Mesenchymal stem cell (in vitro differentiated cells and primary cell): ENCODE data around the gene SSX4B.
"Not testable (repeated sequence)": the region's sequence is repeated elsewhere in the genome, so short reads cannot be mapped to it uniquely, and the experiment has no call there.

ENCODE experiments used
- DNase-seq: peaks from one replicate; pipeline ENCODE4 v3.0.0-alpha.2; 2013
- H2AFZ ChIP-seq: one replicate; pipeline ENCODE4 v1.6.1; 2013; ENCODE audit warnings: low read depth, mild to moderate bottlenecking, control low read depth, inconsistent platforms, low read length, moderate library complexity
- H2AK5ac ChIP-seq: 2 replicates; pipeline ENCODE4 v1.6.1; 2013; ENCODE audit warnings: low read length, moderate library complexity, mild to moderate bottlenecking, inconsistent platforms; ENCODE audit not compliant: severe bottlenecking
- H2BK120ac ChIP-seq: one replicate; pipeline ENCODE4 v1.6.1; 2013; ENCODE audit warnings: low read depth, mild to moderate bottlenecking, inconsistent platforms, low read length, moderate library complexity
- H2BK12ac ChIP-seq, 2 experiments: one replicate each; pipeline ENCODE4 v1.6.1; 2013; ENCODE audit warnings: inconsistent platforms in 2 of 2, low read length in 2 of 2, mild to moderate bottlenecking in 2 of 2, moderate library complexity in 2 of 2, control low read depth in 1 of 2
- H2BK15ac ChIP-seq: one replicate; pipeline ENCODE4 v1.6.1; 2013; ENCODE audit warnings: mild to moderate bottlenecking, low read depth, inconsistent platforms; ENCODE audit not compliant: poor library complexity, severe bottlenecking
- H2BK5ac ChIP-seq: 2 replicates; pipeline ENCODE4 v1.6.1; 2013; ENCODE audit warnings: low read depth, mild to moderate bottlenecking, low read length, control low read depth, inconsistent platforms; ENCODE audit not compliant: poor library complexity, severe bottlenecking
- H3K14ac ChIP-seq, 2 experiments: one replicate each; pipeline ENCODE4 v1.6.1; 2013; ENCODE audit warnings: inconsistent platforms in 2 of 2, low read length in 2 of 2, control low read depth in 1 of 2, mild to moderate bottlenecking in 1 of 2, moderate library complexity in 1 of 2
- H3K18ac ChIP-seq, 2 experiments: one replicate each; pipeline ENCODE4 v1.6.1; 2013; ENCODE audit warnings: inconsistent platforms in 2 of 2, low read length in 2 of 2, control low read depth in 1 of 2, low read depth in 1 of 2, mild to moderate bottlenecking in 1 of 2
- H3K23ac ChIP-seq, 2 experiments: one replicate each; pipeline ENCODE4 v1.6.1; 2013; ENCODE audit warnings: inconsistent platforms in 2 of 2, low read length in 2 of 2, mild to moderate bottlenecking in 2 of 2, moderate library complexity in 2 of 2, control low read depth in 1 of 2
- H3K27ac ChIP-seq: 2 replicates; pipeline ENCODE4 v1.5.1; 2013; ENCODE audit warnings: mild to moderate bottlenecking, moderate library complexity, low read length, control low read depth, inconsistent platforms; ENCODE audit not compliant: poor library complexity, severe bottlenecking
- H3K27me3 ChIP-seq, 2 experiments: 2 replicates each; pipeline versions ENCODE4 v1.6.1 to v1.7.0; 2013; ENCODE audit warnings: low read length in 2 of 2, mild to moderate bottlenecking in 2 of 2, moderate library complexity in 2 of 2, control low read depth in 1 of 2, inconsistent platforms in 1 of 2; ENCODE audit not compliant: control insufficient read depth in 1 of 2, insufficient read depth in 1 of 2
- H3K36me3 ChIP-seq, 2 experiments: 2 replicates each; pipeline versions ENCODE4 v1.6.1 to v1.7.0; 2013; ENCODE audit warnings: low read length in 2 of 2, control low read depth in 1 of 2, inconsistent platforms in 1 of 2, low read depth in 1 of 2, mild to moderate bottlenecking in 1 of 2; ENCODE audit not compliant: insufficient read depth in 2 of 2, control insufficient read depth in 1 of 2
- H3K4ac ChIP-seq, 2 experiments: one replicate each; pipeline ENCODE4 v1.6.1; 2013; ENCODE audit warnings: inconsistent platforms in 2 of 2, low read length in 2 of 2, mild to moderate bottlenecking in 2 of 2, moderate library complexity in 2 of 2, control low read depth in 1 of 2, low read depth in 1 of 2
- H3K4me1 ChIP-seq: 2 replicates; pipeline ENCODE4 v1.6.1; 2013; ENCODE audit warnings: low read depth, low read length, control low read depth; ENCODE audit not compliant: control insufficient read depth, insufficient read depth
- H3K4me2 ChIP-seq: 2 replicates; pipeline ENCODE4 v1.6.1; 2013; ENCODE audit warnings: low read length, mild to moderate bottlenecking, inconsistent platforms; ENCODE audit not compliant: poor library complexity, severe bottlenecking
- H3K4me3 ChIP-seq, 2 experiments: 2 replicates each; pipeline versions ENCODE4 v1.5.1 to v1.7.0; 2013; ENCODE audit warnings: low read length in 2 of 2, mild to moderate bottlenecking in 2 of 2, control low read depth in 1 of 2, low read depth in 1 of 2; ENCODE audit not compliant: insufficient read depth in 1 of 2
- H3K79me1 ChIP-seq: replicated peaks from 2 replicates; pipeline ENCODE4 v1.6.1; 2013; ENCODE audit warnings: mild to moderate bottlenecking, control low read depth, low read length, inconsistent platforms; ENCODE audit not compliant: poor library complexity, severe bottlenecking
- H3K9ac ChIP-seq: 2 replicates; pipeline ENCODE4 v1.7.0; 2013; ENCODE audit warnings: mild to moderate bottlenecking, low read length, moderate library complexity
- H3K9me3 ChIP-seq: 2 replicates; pipeline ENCODE4 v1.7.0; 2013; ENCODE audit warnings: mild to moderate bottlenecking, low read length; ENCODE audit not compliant: control insufficient read depth
- H4K8ac ChIP-seq: one replicate; pipeline ENCODE4 v1.6.1; 2013; ENCODE audit warnings: inconsistent platforms, mild to moderate bottlenecking, low read length, moderate library complexity
- H4K91ac ChIP-seq: one replicate; pipeline ENCODE4 v1.6.1; 2013; ENCODE audit warnings: mild to moderate bottlenecking, low read length, inconsistent platforms
- WGBS: methylation state at CpG from one replicate; pipeline ENCODE4 v1.1.7; 2013; ENCODE audit warnings: mixed read lengths; 5-methylcytosine and 5-hydroxymethylcytosine counted together

The SSX4B gene

GRCh38 chrX:48427027-48427716 lies 15.4 kb upstream of the SSX4B start:
- not testable (repeated sequence) for H3K27me3 ChIP-seq, H3K23ac ChIP-seq, H2BK120ac ChIP-seq, H3K9ac ChIP-seq, H3K18ac ChIP-seq, H3K36me3 ChIP-seq, H3K4me1 ChIP-seq, H3K79me1 ChIP-seq, H2BK12ac ChIP-seq, H3K4me2 ChIP-seq, H3K4ac ChIP-seq, H3K14ac ChIP-seq, H2AFZ ChIP-seq, H2BK15ac ChIP-seq, H2BK5ac ChIP-seq, H3K27ac ChIP-seq, H3K9me3 ChIP-seq, H4K8ac ChIP-seq, H3K4me3 ChIP-seq, H2AK5ac ChIP-seq, DNase-seq, H4K91ac ChIP-seq
- WGBS, result no CpG with 5 or more reads among the region's 12 CpGs

GRCh38 chrX:48397825-48398224 lies 13.9 kb downstream of the SSX4B start:
- not testable (repeated sequence) for H4K91ac ChIP-seq, H3K4ac ChIP-seq, H3K79me1 ChIP-seq, H3K4me2 ChIP-seq, H2BK15ac ChIP-seq, H2BK120ac ChIP-seq, H2AK5ac ChIP-seq, H3K9ac ChIP-seq, H2BK5ac ChIP-seq, H3K9me3 ChIP-seq, H3K36me3 ChIP-seq, H4K8ac ChIP-seq, H2AFZ ChIP-seq, H3K23ac ChIP-seq, H3K4me3 ChIP-seq, H3K4me1 ChIP-seq, H3K14ac ChIP-seq, H3K27ac ChIP-seq, H3K27me3 ChIP-seq, H3K18ac ChIP-seq, H2BK12ac ChIP-seq, DNase-seq
- no CpG with 5 or more reads among the region's 1 CpG for WGBS

GRCh38 chrX:48396931-48397330 lies 14.8 kb downstream of the SSX4B start:
- not testable (repeated sequence) for H3K79me1 ChIP-seq, H4K8ac ChIP-seq
- no CpG with 5 or more reads among the region's 2 CpGs for WGBS

GRCh38 chrX:48383239-48383638 lies 28.5 kb downstream of the SSX4B start, which contains the start of gene SSX4:
SSX4 (plus strand) TSS chrX:48383539; CDS start chrX:48384054, 515 bp downstream.
- not testable (repeated sequence) for H3K18ac ChIP-seq, H3K23ac ChIP-seq

More at GRCh38 chrX:48396931-48397330, 14.8 kb downstream of the SSX4B start:
- not testable (repeated sequence) for H3K23ac ChIP-seq, DNase-seq, H3K27ac ChIP-seq, H3K27me3 ChIP-seq, H3K14ac ChIP-seq, H3K36me3 ChIP-seq, H2BK15ac ChIP-seq, H3K4ac ChIP-seq, H2BK12ac ChIP-seq, H3K9ac ChIP-seq, H2BK120ac ChIP-seq, H2AK5ac ChIP-seq, H3K4me2 ChIP-seq, H3K9me3 ChIP-seq, H4K91ac ChIP-seq, H3K4me1 ChIP-seq, H2AFZ ChIP-seq, H3K18ac ChIP-seq, H3K4me3 ChIP-seq, H2BK5ac ChIP-seq

More at GRCh38 chrX:48383239-48383638, 28.5 kb downstream of the SSX4B start, which contains the start of gene SSX4:
- not testable (repeated sequence) for H3K9me3 ChIP-seq, H4K8ac ChIP-seq, H3K4me2 ChIP-seq, H3K4ac ChIP-seq, H3K36me3 ChIP-seq, H3K4me1 ChIP-seq, H2BK15ac ChIP-seq, H3K14ac ChIP-seq, H3K79me1 ChIP-seq, H2BK12ac ChIP-seq, H2BK120ac ChIP-seq, DNase-seq, H3K27ac ChIP-seq, H3K4me3 ChIP-seq, H4K91ac ChIP-seq, H3K27me3 ChIP-seq, H2BK5ac ChIP-seq, H3K9ac ChIP-seq, H2AFZ ChIP-seq, H2AK5ac ChIP-seq
- no CpG with 5 or more reads among the region's 16 CpGs for WGBS
